NCI-H526 treated with DMSO at 0.1 percent for 48 hours (cell line): ENCODE results near the gene BACH2.
"Not testable (repeated sequence)": the region's sequence is repeated elsewhere in the genome, so short reads cannot be mapped to it uniquely, and the experiment has no call there.

Experiments used
- DNase-seq: peaks from one replicate; lab custom pipeline; 2025; lab: John Stamatoyannopoulos, UW

Gene BACH2

GRCh38 chr6:90154755-90155470 is 141.7 kb downstream of the BACH2 start:
- no peak for DNase-seq

- no peak for DNase-seq
These were observed 144.8 kb downstream of the BACH2 start for GRCh38 chr6:90151576-90152422.

GRCh38 chr6:90149280-90149679 is 147.4 kb downstream of the BACH2 start:
- no peak for DNase-seq

- DNase-seq, result no peak
These were observed 147.8 kb downstream of the BACH2 start for GRCh38 chr6:90148867-90149266.

GRCh38 chr6:90146921-90147649 is 149.6 kb downstream of the BACH2 start:
- DNase-seq, result no peak

GRCh38 chr6:90146024-90146423 is 150.6 kb downstream of the BACH2 start:
- DNase-seq, result no peak

- no peak for DNase-seq
These were observed 151.6 kb downstream of the BACH2 start for GRCh38 chr6:90144928-90145555.

GRCh38 chr6:90144396-90144795 is 152.2 kb downstream of the BACH2 start:
- no peak for DNase-seq

GRCh38 chr6:90140683-90141082 is 156.0 kb downstream of the BACH2 start:
- DNase-seq, result no peak

GRCh38 chr6:90139272-90139817 is 157.3 kb downstream of the BACH2 start:
- DNase-seq, result no peak

- no peak for DNase-seq
These were observed 159.6 kb downstream of the BACH2 start for GRCh38 chr6:90136837-90137568.

- no peak for DNase-seq
These were observed 160.5 kb downstream of the BACH2 start for GRCh38 chr6:90136176-90136575.

- no peak for DNase-seq
These were observed 161.0 kb downstream of the BACH2 start for GRCh38 chr6:90135667-90136066.

GRCh38 chr6:90133664-90134063 is 163.0 kb downstream of the BACH2 start:
- DNase-seq, result not testable (repeated sequence)

- DNase-seq, result no peak
These were observed 164.8 kb downstream of the BACH2 start for GRCh38 chr6:90131614-90132423.

GRCh38 chr6:90131125-90131524 is 165.5 kb downstream of the BACH2 start:
- no peak for DNase-seq

- DNase-seq, result not testable (repeated sequence)
These were observed 168.0 kb downstream of the BACH2 start for GRCh38 chr6:90128687-90129086.

- no peak for DNase-seq
These were observed 169.0 kb downstream of the BACH2 start for GRCh38 chr6:90127595-90127994.

- no peak for DNase-seq
These were observed 169.8 kb downstream of the BACH2 start for GRCh38 chr6:90126839-90127238.

- peak; percentile 37 for DNase-seq
These were observed 170.5 kb downstream of the BACH2 start for GRCh38 chr6:90126181-90126580.
